GM23248 (cell line): ENCODE measurements around the gene NT5C.

Experiments
- EZH2 ChIP-seq: fragments of 200-600 bp; sonication (generic); IDR thresholded peaks from 2 replicates; pipeline ENCODE4 v1.6.1; 2018; ENCODE audit warnings: antibody characterized with exemption, mild to moderate bottlenecking; ENCODE audit not compliant: insufficient read depth, poor library complexity, severe bottlenecking
- EZH2phosphoT487 ChIP-seq: fragments of 200-600 bp; sonication (generic); IDR thresholded peaks from 2 replicates; pipeline ENCODE4 v1.6.1; 2018; ENCODE audit warnings: antibody characterized with exemption, moderate library complexity, mild to moderate bottlenecking, low read depth; ENCODE audit not compliant: insufficient read depth

GRCh38 chr17:75087182-75087557 is 44.4 kb downstream of the NT5C start:
- TF ChIP-seq EZH2 (no peak), EZH2phosphoT487 (no peak)
